ENCODE results near the gene ZHX3.

ZHX3 gene

GRCh38 chr20:41173161-41173721, 144.3 kb downstream of the ZHX3 start:
- TF ChIP-seq CTCF (IDR thresholded peaks at IDR 0.05; ENCODE audit: insufficient read depth, low read depth, low read length, missing control alignments): peak; percentile 97
- H3K4me3 ChIP-seq (ENCODE audit: low read length): no peak overlapping the region
- peak; percentile 70 for DNase-seq (ENCODE audit: low read depth)

- no peak overlapping the region for H3K4me3 ChIP-seq (ENCODE audit: low read length)
- no peak for TF ChIP-seq CTCF (IDR thresholded peaks at IDR 0.05; ENCODE audit: insufficient read depth, low read depth, low read length, missing control alignments)
- DNase-seq (ENCODE audit: low read depth): no peak
Observed at GRCh38 chr20:41172296-41173140, 145.0 kb downstream of the ZHX3 start.

- no peak overlapping the region for H3K4me3 ChIP-seq (ENCODE audit: low read length)
- no peak for DNase-seq (ENCODE audit: low read depth)
- no peak for TF ChIP-seq CTCF (IDR thresholded peaks at IDR 0.05; ENCODE audit: insufficient read depth, low read depth, low read length, missing control alignments)
Observed at GRCh38 chr20:41171736-41172295, 145.7 kb downstream of the ZHX3 start.

- no peak overlapping the region for H3K4me3 ChIP-seq (ENCODE audit: low read length)
- TF ChIP-seq CTCF (IDR thresholded peaks at IDR 0.05; ENCODE audit: insufficient read depth, low read depth, low read length, missing control alignments): no peak
- no peak for DNase-seq (ENCODE audit: low read depth)
Observed at GRCh38 chr20:41170386-41171105, 147.0 kb downstream of the ZHX3 start.

- TF ChIP-seq CTCF (IDR thresholded peaks at IDR 0.05; ENCODE audit: insufficient read depth, low read depth, low read length, missing control alignments): no peak
- H3K4me3 ChIP-seq (ENCODE audit: low read length): no peak overlapping the region
- peak; percentile 95 for DNase-seq (ENCODE audit: low read depth)
Observed at GRCh38 chr20:41169791-41170351, 147.7 kb downstream of the ZHX3 start.

- no peak overlapping the region for H3K4me3 ChIP-seq (ENCODE audit: low read length)
- TF ChIP-seq CTCF (IDR thresholded peaks at IDR 0.05; ENCODE audit: insufficient read depth, low read depth, low read length, missing control alignments): no peak
- no peak for DNase-seq (ENCODE audit: low read depth)
Observed at GRCh38 chr20:41169162-41169690, 148.3 kb downstream of the ZHX3 start.

Data from epithelial cell of esophagus (primary cell).